Measurements from ENCODE around the gene MYO15B.
"Not testable (repeated sequence)": the region's sequence is repeated elsewhere in the genome, so short reads cannot be mapped to it uniquely, and the experiment has no call there.

MYO15B gene

GRCh38 chr17:75634376-75634740 lies 46.8 kb downstream of the MYO15B start:
- no peak for TF ChIP-seq CTCF (IDR thresholded peaks at IDR 0.05; ENCODE audit: low read length, missing control alignments)
- H3K4me3 ChIP-seq (replicated peaks; ENCODE audit: low read depth, low read length) = no peak overlapping the region
- no peak for DNase-seq (ENCODE audit: low read depth)

GRCh38 chr17:75634754-75635609 lies 47.4 kb downstream of the MYO15B start:
- no peak overlapping the region for H3K4me3 ChIP-seq (replicated peaks; ENCODE audit: low read depth, low read length)
- no peak for TF ChIP-seq CTCF (IDR thresholded peaks at IDR 0.05; ENCODE audit: low read length, missing control alignments)
- DNase-seq (ENCODE audit: low read depth) = no peak

- TF ChIP-seq CTCF (IDR thresholded peaks at IDR 0.05; ENCODE audit: low read length, missing control alignments) = no peak
- no peak for DNase-seq (ENCODE audit: low read depth)
- no peak overlapping the region for H3K4me3 ChIP-seq (replicated peaks; ENCODE audit: low read depth, low read length)
Measured at GRCh38 chr17:75635610-75636202, 48.1 kb downstream of the MYO15B start.

- TF ChIP-seq CTCF (IDR thresholded peaks at IDR 0.05; ENCODE audit: low read length, missing control alignments) = no peak
- DNase-seq (ENCODE audit: low read depth) = no peak
- H3K4me3 ChIP-seq (replicated peaks; ENCODE audit: low read depth, low read length) = no peak overlapping the region
Measured at GRCh38 chr17:75636381-75637142, 49.0 kb downstream of the MYO15B start.

- no peak for DNase-seq (ENCODE audit: low read depth)
- TF ChIP-seq CTCF (IDR thresholded peaks at IDR 0.05; ENCODE audit: low read length, missing control alignments) = no peak
- H3K4me3 ChIP-seq (replicated peaks; ENCODE audit: low read depth, low read length) = no peak overlapping the region
Measured at GRCh38 chr17:75637143-75637538, 49.5 kb downstream of the MYO15B start.

- no peak for TF ChIP-seq CTCF (IDR thresholded peaks at IDR 0.05; ENCODE audit: low read length, missing control alignments)
- no peak for DNase-seq (ENCODE audit: low read depth)
- H3K4me3 ChIP-seq (replicated peaks; ENCODE audit: low read depth, low read length) = no peak overlapping the region
Measured at GRCh38 chr17:75637551-75637950, 50.0 kb downstream of the MYO15B start.

GRCh38 chr17:75638039-75638438 lies 50.4 kb downstream of the MYO15B start:
- H3K4me3 ChIP-seq (replicated peaks; ENCODE audit: low read depth, low read length); DNase-seq (ENCODE audit: low read depth): not testable (repeated sequence)

Data from fibroblast of pulmonary artery (primary cell).